Measurements from ENCODE around the gene PLXDC2.

PLXDC2 gene

DNA sequence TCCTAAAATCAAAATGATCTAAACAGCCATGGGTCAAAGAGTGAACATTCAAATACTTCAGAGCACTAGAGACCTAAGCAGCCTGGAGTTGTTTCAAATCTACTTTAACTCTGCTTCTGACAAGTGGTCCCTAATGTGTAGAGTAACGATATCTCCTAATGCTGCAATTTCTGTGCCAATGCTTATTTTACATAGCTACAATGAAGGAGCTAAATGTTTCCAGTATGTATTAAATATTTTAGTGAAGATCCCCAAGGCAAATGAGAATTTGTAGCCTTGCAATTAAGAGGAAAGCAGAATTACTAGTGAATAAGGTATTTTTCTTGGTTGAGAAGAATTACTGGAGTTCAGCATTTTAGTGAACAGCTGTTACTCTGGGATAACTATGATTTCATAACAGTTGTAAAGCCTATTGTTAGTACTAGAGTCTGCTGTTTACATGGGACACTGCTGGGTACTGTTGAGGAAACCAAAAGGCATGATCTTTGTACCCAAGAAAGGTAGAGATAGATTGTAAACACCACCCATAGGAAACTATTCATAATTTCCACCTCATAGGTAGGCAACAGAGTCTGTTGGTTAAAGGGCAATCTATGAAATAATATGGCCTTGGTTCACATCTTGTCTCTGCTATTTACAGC lies 271.9 kb downstream of the PLXDC2 start:
- Histone ChIP-seq H3K9me3 (no peaks in the 10 kb centered on the region), H3K36me3 (no peaks in the 10 kb centered on the region), H3K27me3 (no peaks in the 10 kb centered on the region), H3K4me3 (no peak overlapping the region), H3K27ac (no peak overlapping the region), H3K4me1 (peaks cover 0 to 4% (median 0%) of the 10 kb centered on the region in 4 donors)
- DNase-seq = no peak
- TF ChIP-seq, protein P1, sequence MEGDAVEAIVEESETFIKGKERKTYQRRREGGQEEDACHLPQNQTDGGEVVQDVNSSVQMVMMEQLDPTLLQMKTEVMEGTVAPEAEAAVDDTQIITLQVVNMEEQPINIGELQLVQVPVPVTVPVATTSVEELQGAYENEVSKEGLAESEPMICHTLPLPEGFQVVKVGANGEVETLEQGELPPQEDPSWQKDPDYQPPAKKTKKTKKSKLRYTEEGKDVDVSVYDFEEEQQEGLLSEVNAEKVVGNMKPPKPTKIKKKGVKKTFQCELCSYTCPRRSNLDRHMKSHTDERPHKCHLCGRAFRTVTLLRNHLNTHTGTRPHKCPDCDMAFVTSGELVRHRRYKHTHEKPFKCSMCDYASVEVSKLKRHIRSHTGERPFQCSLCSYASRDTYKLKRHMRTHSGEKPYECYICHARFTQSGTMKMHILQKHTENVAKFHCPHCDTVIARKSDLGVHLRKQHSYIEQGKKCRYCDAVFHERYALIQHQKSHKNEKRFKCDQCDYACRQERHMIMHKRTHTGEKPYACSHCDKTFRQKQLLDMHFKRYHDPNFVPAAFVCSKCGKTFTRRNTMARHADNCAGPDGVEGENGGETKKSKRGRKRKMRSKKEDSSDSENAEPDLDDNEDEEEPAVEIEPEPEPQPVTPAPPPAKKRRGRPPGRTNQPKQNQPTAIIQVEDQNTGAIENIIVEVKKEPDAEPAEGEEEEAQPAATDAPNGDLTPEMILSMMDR (IDR thresholded peaks at IDR 0.05) = no peak
- intact Hi-C loops (cut with DNase I; ENCODE audit: low total_unique reads) = no loop called here

DNA sequence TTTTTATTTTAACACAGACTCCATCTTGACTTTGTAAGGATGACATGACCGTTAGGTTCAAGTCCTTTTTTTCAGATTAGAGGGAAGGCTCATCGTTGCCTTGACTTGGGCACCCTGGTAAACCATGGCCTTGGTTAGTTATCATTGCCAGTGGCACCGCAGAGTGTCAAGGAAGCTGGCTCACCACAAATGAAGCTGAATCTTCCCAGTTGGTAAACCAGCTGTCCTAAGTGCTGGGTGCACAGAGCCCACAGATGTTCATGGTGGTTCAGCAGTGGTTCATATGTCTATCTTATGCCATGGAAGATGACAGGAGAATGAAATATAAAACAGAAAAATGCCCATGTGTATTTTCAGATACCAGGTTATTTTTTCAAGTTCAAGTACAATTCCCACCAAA lies 273.6 kb downstream of the PLXDC2 start:
- TF ChIP-seq, protein P1 (IDR thresholded peaks at IDR 0.05) = no peak
- no peaks in the 10 kb centered on the region for H3K36me3 ChIP-seq
- intact Hi-C loops (cut with DNase I; ENCODE audit: low total_unique reads) = no loop called here
- H3K27ac ChIP-seq = no peak overlapping the region
- no peaks in the 10 kb centered on the region for H3K9me3 ChIP-seq
- no peak overlapping the region for H3K4me3 ChIP-seq
- H3K4me1 ChIP-seq = peaks cover 0 to 4% (median 0%) of the 10 kb centered on the region in 4 donors
- no peak for DNase-seq
- no peaks in the 10 kb centered on the region for H3K27me3 ChIP-seq

DNA sequence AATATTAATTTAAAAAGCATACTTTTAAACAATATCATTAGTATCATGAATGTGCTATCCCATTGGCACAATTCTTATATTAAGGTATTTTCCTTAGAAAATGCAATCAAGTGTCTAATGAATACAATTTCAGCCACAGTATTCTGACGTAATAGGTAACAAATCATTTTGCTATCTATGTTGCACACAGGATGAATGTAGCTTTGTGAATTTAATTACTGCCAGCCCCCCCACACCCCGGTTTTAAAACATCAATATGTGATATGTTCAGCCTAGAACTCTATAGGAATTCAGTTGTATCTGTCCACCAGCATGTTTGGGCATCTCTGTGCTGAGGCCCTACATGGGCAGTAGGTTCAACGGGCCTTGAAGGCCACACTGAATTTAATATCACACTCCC lies 274.6 kb downstream of the PLXDC2 start:
- no peak for DNase-seq
- Histone ChIP-seq H3K27ac (no peak overlapping the region), H3K27me3 (no peaks in the 10 kb centered on the region), H3K36me3 (no peaks in the 10 kb centered on the region), H3K9me3 (no peaks in the 10 kb centered on the region), H3K4me1 (no peaks in the 10 kb centered on the region), H3K4me3 (no peak overlapping the region)
- TF ChIP-seq, protein P1 (IDR thresholded peaks at IDR 0.05) = no peak
- intact Hi-C loops (cut with DNase I; ENCODE audit: low total_unique reads) = no loop called here

DNA sequence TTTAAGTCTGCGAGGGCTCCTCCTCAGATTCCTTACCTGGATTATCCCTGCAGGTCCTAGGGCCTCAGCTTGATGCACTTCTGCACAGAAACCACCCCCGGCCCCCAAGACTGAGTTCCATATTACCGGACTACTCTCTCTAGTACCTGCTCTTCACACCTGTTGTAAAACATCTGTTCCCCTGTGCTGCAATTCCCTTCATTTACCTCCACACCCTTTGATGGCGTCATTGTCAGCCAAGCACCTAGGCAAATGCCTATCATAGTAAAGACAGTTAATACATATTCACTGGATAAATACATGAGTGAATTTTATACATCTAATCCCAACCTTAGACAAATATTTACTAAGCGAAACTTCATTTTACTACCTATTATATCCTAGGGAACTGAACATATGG lies 275.5 kb downstream of the PLXDC2 start:
- H3K27ac ChIP-seq = no peak overlapping the region

DNA sequence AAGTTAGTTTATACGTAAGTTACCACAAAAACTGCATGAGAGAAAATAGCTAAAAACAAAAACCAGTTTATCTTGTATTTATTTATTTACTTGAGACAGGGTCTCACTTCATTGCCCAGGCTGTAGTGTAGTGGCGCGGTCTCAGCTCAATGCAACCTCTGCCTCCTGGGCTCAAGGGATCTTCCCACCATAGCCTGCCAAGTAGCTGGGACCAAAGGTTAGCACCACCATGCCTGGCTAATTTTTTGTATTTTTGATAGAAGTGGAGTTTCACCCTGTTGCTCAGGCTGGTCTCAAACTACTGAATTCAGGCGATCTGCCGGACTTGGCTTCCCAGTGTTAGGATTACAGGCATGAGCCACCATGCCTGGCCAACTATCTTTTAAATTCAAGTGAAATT lies 277.4 kb downstream of the PLXDC2 start:
- H3K4me3 ChIP-seq = no peak overlapping the region
- no peaks in the 10 kb centered on the region for H3K9me3 ChIP-seq
- H3K4me1 ChIP-seq = no peaks in the 10 kb centered on the region
- H3K36me3 ChIP-seq = no peaks in the 10 kb centered on the region
- no peaks in the 10 kb centered on the region for H3K27me3 ChIP-seq
- no peak for DNase-seq
- intact Hi-C loops (cut with DNase I; ENCODE audit: low total_unique reads) = no loop called here
- H3K27ac ChIP-seq = no peak overlapping the region
- TF ChIP-seq, protein P1 (IDR thresholded peaks at IDR 0.05) = no peak

More for the DNA sequence above, 275.5 kb downstream of the PLXDC2 start:
- Histone ChIP-seq H3K4me1 (no peaks in the 10 kb centered on the region), H3K9me3 (no peaks in the 10 kb centered on the region), H3K4me3 (no peak overlapping the region), H3K36me3 (no peaks in the 10 kb centered on the region), H3K27me3 (no peaks in the 10 kb centered on the region)
- TF ChIP-seq, protein P1 (IDR thresholded peaks at IDR 0.05) = no peak
- intact Hi-C loops (cut with DNase I; ENCODE audit: low total_unique reads) = no loop called here
- DNase-seq = no peak

Measured in tibial artery (tissue), 4 donors.